Activated CD8-positive, alpha-beta memory T cell treated with anti-CD3 and anti-CD28 coated beads for 24 hours (primary cell): ENCODE results near the gene TREX2.

ENCODE experiments used
- DNase-seq: peaks from one replicate; pipeline ENCODE4 v3.0.0-alpha.2; 2020

The TREX2 gene

DNA sequence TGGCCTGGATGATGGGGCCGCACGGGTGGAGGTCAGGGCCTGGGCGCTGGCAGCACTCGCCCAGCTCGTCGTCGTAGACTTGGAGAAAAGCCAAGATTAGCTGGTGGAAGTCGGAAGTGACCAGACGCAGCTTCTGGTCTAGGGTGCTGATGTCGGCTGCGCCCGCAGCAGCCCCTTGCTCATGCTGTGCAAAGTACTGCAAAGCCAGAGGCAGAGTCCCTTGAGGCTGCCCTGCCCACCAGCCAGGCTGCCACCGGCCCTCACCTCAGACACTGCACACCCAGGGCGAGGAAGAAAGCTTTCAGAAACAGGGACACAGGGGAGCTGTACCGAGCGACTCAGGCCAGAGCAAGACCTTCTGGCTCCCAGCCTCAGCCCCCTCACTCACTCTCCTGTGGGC lies 9.7 kb upstream of the TREX2 start:
- no peak for DNase-seq

DNA sequence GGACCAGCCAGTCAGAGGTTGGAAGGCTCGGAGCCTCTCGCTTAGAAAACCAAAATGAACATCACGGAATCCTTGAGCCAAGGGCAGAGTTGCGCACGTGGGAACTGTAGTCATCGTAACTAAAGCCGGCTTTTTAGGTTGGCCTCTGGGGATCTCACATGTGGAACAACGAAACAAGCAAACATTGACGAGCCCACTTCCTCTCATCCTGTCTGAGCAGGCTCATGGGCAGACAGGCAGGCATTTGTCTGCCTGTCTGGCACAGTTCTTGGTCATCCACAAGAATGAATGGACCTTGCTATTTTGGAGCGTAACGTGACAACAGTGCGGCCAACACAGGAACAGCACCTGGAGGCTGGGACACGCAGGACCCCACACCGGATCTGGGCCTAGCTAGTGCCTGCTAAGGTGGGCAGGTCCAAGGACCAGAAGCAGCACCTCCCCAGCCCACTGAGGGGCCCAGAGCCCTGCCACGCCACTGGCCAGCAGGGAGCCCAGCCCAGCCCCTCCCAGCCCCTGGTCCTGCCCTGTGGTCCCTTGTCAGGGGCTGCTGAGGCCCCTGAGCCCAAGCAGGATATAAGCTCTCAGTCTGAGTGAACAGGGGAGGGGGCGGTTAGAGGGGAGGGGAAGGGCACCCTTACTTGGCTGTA lies 9.2 kb upstream of the TREX2 start:
- DNase-seq = no peak

DNA sequence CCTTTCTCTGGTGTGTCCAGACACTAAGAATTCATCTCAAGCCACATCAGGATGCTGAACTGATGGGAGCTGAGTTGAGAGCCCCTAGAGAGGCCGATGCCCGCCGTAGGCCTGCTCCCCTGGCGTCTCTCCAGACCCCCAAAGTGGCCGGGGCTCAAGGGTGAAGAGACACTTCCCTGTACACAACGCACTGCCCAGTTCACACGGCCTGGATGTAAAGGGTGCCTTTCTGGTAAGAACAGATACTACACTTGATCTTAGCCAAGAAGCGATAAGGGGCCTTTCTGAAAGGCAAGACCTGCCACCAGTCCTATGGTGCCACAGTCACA lies 5.1 kb upstream of the TREX2 start:
- DNase-seq = no peak

DNA sequence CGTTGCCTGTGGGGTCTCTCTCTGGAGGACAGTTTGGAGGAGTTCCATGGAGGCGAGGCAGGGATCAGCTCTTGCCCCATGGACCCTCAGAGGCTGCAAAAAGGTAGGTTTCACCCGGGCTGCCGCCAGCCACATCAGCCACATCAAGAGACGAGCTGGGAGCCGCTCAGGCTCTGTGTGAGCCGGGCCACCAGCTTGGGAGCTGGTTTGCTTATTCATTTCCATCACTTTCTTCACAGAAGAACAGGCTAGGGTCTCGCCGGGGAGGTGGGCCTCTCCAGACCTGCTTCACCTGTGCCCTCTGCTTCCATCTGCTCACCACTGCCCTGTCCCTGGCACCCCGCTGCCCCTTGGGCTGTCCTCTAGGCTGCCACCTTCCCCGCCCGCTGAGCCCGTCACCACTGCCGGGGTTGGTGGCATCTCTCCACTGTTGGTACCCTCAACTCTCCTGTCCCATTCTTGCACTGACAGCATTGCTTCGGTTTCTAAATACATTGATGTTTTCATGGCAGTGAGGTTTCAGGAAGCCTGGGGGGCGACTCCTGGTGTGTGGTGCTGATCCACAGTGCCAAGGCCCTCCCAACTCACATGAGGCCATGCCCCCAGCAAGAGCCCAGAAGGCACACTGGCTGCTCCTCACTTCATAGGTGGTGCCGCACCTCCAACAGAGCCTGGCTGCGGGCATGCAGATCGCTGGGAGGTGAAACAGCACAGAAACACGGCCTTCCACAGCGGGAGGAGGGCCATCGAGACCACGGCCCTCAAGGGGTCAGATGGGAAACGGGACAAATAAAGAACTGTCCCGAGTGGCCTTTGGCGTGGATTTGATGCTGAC lies 4.5 kb upstream of the TREX2 start:
- DNase-seq = no peak

DNA sequence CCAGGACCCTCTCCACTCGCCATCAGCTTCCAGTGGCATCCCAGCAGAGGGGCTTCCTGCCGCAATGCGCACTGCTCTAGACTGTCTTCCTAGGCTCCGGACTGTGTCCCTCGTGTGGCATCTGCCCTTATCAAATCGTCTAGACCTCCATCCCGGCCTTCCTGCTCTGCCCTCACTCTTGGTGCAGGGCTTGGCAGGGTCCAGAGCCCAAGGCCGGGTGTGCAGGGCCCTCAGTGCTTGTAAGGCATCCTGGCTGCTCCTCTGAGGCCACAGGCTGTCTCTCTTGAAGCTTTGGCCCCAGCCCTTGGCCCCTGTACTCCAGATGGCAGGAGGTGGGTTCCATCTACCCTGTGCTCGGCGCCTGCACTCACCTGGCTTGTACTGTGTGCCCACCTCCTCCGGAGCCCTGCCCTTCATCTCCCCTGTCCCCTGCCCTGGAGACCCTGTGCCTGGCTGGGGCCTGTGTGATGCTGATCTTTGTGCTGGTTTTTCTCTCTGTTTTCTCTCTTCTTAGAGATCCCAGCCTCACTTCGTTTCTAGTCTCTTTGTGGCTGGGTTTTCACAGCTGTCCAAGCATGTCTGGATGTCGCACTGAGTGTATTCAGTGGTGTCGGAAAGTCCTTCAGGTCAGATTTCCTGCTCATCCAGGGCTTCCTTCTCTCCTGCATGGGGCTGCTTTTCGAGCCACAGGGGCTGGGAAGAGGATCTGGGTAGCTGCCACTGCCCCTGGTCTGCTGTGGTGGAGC lies 3.7 kb upstream of the TREX2 start:
- DNase-seq = no peak

DNA sequence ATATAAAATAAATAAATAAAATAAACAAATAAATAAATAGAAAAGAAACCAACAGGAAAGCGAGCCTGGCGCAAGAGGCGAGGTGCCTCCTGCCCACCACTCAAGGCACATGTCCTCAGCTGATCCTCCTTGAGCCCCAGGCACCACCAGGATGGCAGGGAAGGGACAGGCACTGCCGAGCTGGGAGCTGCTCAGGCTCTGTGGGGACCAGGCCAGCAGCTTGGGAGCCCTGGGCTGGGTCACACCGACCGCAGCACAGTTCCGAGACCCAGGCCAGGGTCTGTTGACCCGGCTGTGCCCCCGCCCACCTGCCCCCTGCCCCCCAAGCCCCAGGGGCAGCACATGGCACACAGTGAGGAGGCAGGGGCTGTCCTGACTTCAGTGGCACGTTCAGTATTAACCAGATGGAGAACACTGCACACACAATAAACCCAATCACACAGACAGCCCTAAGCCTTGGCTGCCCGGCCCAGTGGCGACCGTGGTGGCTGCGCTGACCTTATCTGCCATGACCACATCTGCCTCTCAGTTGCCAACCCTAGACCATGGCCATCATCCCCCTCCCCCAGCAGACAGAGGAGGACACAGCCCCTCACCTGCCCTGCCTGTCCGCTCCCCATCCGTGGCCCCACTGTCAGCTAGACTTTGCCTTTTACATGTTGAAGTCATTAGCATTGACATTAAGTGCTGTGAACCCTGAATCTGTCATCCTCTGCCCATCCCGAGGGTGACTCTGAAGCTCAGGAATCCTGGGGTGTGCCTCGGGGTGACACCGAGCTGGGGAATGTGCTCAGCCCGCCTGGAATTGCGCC lies 2.9 kb upstream of the TREX2 start:
- DNase-seq = no peak

DNA sequence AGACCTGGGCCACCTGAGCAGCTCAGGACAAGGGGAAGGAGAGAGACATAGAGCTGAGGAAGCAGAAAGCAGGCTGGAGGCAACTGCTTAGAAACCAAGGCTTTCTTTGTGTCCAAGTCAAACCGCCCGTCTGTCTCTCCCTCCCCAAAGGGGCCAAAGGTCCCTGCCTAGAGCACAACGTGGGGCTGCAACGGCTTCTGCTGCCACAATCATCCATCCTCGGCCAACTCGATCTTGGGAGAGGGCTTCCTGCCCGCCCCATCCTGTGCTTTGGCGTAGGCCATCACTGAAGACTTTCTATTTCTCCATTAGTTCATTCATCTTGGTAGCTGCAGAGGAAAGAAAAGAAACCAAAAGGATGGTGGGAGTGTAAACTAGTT lies 1.7 kb upstream of the TREX2 start:
- no peak for DNase-seq

DNA sequence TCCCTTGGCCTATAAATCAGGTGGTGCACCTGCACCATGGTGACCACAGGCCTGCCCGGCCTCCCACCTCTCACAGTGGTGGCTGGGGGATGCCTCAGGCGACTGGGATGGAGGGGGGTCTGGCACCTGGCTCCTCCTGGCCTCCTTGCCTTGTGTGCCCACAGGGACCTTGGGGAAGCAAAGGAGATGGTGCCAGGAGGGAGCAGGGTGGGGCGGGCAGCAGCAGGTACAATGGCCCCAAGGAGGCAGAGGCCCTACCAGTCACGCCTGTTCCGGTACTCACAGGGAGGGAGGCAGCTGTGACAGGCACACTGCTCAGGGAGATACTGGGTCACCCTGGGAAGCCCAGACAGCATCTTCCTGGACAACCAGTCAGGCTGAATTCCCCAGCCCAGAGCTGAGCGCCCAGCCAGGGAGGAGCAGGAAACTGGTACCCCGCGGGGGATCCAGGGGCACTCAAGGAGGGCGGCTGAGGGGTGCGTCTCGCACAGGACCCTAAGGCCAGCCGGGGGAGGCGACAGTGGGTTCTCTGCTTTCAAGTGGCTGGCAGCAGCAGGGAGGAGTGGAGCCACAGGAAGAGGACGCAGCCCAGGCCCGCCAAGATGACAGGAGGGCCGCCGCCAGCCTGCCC lies 1.2 kb upstream of the TREX2 start:
- no peak for DNase-seq

DNA sequence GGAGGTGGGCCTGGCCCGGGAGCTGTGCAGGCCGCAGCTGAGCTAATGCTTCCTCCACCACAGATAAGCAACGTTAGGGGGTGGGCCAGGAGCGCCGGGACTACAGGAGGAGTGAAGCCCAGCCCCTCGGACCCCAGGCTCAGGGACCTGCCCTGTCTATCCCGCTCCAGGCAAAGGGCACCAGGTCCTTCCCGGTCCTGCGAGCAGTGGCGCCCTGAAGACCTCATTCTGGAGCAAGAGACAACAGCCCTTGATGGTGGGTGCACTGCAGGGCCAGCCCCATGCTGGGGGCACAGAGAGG lies 730 bp upstream of the TREX2 start:
- DNase-seq = no peak

DNA sequence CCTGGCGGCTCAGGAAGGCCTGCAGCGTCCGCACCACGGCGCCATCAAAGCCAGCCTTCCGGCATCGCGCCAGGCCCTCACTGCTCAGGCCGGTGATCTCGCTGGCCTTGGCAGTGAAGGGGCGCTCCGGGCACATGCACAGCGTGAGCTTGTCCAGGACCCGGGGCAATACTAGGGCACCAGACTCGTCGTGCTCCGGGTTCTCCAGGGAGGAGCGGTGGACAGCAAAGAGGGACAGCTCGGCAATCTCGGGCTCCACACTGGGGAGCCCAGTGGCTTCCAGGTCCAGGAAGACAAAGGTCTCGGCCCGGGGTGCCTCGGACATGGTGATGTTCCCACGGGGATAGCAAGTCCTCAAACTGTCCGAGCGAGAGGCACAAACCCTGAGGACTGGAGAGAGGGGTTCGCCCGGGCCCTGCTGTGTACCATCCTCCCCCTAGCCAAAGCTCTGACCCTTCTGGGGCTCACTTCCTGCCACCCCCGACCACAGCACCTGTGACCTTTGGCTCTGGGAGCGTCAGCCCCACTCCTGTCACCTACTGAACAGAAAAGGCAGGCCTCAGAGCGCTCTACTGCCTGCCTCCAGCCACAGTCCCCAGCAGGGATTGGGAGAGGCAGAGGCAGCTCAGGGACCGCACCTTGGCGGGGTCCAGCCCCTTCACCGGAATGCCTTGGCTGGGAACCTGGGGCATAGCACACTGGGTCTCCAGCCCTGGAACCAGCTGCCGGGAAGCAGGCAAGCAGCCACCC lies 575 bp downstream of the TREX2 start:
- DNase-seq = no peak

DNA sequence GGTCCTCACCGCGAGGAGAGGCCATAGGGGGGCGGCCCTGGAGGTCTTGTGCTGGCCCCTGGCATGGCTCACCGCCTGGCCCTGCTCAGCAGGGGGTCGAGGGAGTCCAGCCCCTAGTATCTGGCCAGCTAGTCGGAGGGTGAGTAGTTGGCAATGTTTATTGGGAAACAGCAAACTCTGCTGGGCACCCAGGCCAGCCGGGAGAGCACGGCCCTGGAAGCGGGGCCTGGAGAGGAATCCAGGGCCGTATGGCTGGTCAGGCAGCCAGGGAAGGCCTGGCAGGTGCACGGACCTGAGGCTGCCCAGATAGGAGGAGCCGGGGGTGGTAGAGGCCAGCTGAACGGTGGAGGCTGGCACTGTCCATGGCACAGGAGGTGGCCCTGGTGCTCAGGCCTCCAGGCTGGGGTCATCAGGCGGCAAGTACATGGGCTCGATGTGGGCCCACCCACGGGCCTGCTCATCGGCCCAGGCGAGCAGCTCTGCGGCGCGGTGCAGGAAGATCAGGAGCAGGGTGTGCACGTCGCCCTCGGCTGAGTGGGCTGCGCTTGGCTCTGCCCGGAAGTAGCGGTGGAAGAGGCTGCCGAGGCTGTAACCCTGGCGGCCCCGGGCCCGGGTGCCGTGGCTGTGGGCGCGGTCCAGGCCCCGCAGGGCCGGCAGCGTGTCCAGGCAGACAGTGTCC lies 1.4 kb downstream of the TREX2 start:
- DNase-seq = no peak

DNA sequence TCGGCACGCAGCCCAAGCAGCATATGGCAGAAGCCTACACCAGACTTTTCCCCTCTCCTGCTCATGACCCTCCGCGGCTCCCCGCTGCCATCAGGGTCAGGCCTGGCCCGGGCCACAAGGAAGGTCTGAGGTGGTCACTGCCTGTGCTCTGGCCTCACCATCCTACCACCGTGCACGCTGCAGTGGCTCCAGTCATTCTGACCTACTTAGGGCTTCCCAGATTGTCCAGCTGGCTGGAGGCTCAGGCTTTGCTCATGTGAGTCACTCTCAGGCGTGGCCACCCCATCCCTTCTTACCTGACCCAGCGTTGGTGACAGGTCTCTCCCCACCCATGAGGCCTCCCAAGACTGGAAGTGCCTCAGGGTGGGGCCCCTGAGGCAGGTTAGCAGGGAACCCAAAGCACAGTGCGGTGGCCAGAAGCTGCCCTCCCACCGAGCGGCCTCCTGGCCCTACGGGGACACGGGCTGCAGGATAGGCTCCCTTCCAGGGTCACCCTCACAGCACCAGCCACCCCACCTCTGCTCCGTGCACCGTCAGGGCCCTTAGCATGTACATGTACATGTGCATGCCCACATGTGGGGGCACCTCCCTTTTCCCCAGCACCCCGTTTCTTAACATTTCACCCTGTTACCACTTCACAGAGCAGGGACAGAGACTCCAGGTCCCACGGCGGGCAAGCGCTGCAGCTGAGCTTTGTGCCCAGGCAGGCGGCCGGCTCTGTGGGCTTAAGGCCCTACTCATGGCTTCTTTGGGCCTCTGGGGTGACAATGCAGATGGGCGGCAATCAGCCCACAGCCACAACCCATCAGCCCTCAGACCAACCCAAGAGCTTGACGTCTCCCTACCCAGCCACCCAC lies 2.2 kb downstream of the TREX2 start:
- no peak for DNase-seq

DNA sequence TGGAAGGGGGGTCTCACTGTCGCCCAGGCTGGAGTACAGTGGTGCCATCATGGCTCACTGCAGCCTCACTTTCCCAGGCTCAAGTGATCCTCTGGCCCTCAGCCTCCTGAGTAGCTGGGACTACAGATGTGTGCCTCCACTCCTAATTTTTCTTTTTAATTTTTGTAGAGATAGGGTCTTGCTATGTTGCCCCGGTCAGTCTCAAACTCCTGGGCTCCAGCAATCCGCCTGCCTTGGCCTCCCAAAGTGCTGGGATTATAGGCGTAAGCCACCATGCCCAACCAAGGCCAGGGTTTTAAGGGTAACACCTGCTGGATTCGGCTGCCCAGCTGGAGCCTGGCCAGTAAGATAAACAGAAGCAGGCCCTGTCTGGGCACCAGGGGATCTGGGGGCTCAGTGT lies 3.4 kb downstream of the TREX2 start:
- no peak for DNase-seq

DNA sequence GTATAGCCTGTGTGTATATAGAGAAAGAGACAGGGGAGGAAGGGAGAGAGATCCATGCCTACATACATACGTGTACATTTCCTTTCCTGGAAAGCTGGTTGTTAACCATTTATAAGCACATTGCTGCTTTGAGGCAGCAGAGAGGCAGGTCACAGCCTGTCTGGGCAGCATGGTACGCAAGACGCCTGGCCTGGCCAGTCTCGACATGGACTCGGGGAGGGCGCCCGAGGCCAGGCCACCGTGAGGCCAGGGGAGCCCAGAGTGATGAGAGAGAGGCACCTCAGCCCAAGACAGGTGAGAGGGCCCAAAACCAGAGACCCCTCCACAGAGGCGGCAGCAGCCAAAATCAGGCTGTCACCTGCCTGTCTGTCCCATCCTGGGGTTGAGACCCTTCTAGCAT lies 3.9 kb downstream of the TREX2 start:
- DNase-seq = no peak

DNA sequence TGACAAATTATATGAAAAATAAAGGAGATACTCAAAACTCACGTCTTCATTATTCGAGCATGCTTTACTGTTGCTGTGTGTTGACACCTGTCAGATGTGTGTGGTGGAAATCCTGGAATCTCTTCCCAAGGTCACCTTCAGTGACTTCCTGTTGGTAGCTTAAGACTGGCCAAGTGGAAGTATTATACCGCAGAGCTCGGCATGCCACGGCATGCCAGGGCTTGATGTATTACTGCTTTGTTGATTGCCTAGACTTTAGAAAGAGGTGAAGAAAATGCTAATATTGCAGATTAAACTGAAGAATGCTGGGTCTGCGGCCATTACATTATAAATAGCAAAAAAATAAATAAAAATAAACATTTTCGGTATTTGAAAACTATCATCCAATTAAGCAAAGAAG lies 4.6 kb downstream of the TREX2 start:
- DNase-seq = no peak

DNA sequence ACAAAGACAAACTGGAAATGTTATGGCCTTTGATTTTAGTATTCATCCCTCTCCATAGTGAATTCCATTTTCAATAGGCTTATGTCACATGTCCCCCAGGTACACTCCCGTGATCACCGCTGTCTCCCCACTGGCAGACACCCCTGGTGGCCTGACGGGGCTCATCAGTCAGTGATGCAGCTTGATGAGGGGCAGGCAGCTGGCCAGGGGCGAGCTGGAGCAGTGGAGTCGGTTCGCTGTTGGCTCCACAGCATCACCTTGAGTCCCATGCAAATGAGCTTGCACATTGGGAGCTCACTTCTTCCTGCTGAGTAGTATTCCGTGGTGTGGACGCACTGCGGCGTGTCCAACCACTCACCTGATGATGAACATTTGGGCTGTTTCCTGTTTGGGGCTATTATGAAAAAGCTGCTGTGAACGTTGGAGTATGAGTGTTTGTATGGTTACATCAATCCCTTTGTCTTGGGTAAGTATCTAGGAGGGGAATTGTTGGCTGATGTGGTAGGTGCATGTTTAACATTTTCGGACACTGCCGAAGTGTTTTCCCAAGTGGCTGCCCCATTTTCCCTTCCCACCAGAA lies 5.2 kb downstream of the TREX2 start:
- DNase-seq = no peak

DNA sequence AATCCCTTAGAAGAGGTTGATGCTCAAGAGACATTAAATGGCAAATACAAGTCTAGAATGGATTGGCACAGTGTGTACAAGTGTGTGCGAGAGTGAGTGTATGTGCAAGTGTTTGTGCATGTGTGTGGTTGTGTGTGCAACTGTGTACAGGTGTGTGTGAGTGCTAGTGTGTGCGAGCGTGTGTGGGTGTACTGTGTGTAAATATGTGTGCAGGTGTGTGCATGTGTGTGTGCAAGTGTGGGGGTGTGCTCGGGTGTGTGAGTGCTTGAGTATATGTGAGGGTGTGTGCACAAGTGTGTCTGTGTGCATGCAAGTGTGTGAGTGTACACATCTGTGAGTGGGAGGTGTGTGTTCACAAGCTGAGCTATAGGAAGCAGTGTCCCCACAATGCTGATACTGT lies 5.9 kb downstream of the TREX2 start:
- DNase-seq = no peak

DNA sequence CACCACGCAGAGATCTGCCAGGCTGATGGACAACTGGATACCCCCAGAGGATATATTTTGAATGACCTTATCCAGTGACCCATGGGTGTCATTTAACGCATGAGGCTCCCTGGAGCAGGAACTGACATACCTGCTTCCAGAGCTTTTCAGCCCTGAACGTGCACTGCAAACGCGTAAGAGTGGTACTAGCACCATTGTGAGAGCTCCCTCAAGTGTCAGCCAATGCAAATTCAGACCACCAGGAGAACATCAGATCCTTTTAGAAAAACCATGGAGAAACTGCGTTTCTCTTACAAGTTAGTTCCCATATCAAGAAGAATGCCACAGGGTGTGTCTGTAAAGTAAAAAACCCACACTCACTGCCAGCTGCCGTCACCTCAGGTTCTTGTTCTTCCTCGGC lies 7.3 kb downstream of the TREX2 start:
- DNase-seq = no peak

DNA sequence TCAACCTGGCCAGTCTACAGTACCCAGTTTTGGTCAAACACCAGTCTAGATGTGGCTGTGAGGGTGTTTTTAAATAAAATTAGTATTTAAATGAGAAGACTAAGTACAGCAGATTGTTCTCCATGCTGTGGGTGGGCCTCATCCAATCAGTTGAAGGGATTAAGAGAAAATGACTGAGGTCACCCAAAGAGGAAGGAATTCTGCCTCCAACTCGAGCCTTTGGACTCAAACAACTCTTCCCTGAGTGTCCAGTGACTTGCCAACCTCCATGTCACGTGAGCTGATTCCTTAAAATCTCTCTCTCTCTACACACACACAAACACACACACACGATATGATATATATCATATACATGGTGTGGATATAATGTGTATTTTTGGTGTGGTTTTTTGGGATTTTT lies 10.0 kb downstream of the TREX2 start:
- DNase-seq = no peak

DNA sequence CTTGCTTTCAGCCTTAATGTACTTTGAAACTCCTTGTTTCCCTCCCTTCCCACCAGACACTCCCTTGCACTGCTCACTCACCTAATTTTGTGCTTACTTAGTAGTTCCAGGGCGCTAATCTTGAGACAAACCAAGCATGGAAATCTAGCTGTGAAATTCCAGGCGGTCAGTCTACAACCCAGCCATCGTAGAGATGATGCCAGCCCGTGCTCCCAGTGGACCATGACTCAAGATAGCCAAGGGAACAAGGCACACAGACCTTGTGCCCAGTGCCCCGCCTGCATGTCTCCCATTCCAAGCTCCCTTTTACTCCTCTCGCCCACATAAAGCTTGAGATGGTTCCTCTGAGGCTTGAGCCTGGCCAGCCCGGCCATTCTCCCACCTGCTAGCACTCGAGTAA lies 11.1 kb downstream of the TREX2 start:
- DNase-seq = no peak
